Esophagus squamous epithelium (tissue), 5 donors: Measurements from ENCODE around the gene PPP1R7. TPM values are rescaled to one million over a fixed set of nuclear protein-coding genes. Genes with fewer than 3 reads are reported as not detected.

Experiments used
- DNase-seq: peaks from one replicate; lab custom pipeline; 2025; lab: John Stamatoyannopoulos, UW
- H3K27ac ChIP-seq, 4 donors: fragments of 200-600 bp; sonication (generic); one replicate each; pipeline ENCODE4 v1.5.1; 2016 to 2019; ENCODE audit warnings: mild to moderate bottlenecking in 1 of 4
- H3K27me3 ChIP-seq, 4 donors: fragments of 200-600 bp; sonication (generic); 1 replicate in 3 of 4; 2 replicates in 1 of 4; pipeline versions ENCODE4 v1.5.1 to v1.6.0; 2017 to 2021; ENCODE audit warnings: antibody characterized with exemption in 1 of 4
- H3K36me3 ChIP-seq, 3 donors: fragments of 200-600 bp; sonication (generic); one replicate each; pipeline ENCODE4 v1.5.1; 2016 to 2019
- H3K4me1 ChIP-seq, 3 donors: fragments of 200-600 bp; sonication (generic); one replicate each; pipeline ENCODE4 v1.5.1; 2017 to 2019
- H3K4me3 ChIP-seq, 4 donors: fragments of 200-600 bp; sonication (generic); 1 replicate in 3 of 4; 2 replicates in 1 of 4; pipeline ENCODE4 v1.5.1; 2016 to 2019; ENCODE audit warnings: mild to moderate bottlenecking in 2 of 4, moderate library complexity in 1 of 4
- H3K9me3 ChIP-seq, 3 donors: fragments of 200-600 bp; sonication (generic); one replicate each; pipeline ENCODE4 v1.5.1; 2016 to 2019
- CTCF ChIP-seq, 6 experiments: fragments of 450-650 bp in 4 of 6; fragments of 200-600 bp in 2 of 6; sonication (generic) in 2 of 6; IDR thresholded peaks; one replicate each; pipeline ENCODE4 v1.5.1; 2016 to 2019; ENCODE audit warnings: antibody characterized with exemption in 6 of 6, mild to moderate bottlenecking in 4 of 6, moderate library complexity in 4 of 6
- POLR2A ChIP-seq, 4 donors: fragments of 450-650 bp; IDR thresholded peaks; one replicate each; pipeline ENCODE4 v1.6.1; 2017; ENCODE audit warnings: antibody characterized with exemption in 4 of 4, mild to moderate bottlenecking in 4 of 4, moderate library complexity in 3 of 4
- WGBS, 2 donors: methylation state at CpG; one replicate each; pipeline ENCODE4 v1.1.5; 2018; 5-methylcytosine and 5-hydroxymethylcytosine counted together
- intact Hi-C: fragments of 100-400 bp; cut with DNase I; formaldehyde crosslinking; loops from one replicate; pipeline ENCODE4 v1.15.0; 2022
- total RNA-seq, 4 donors: library from RNA; depleted of rRNA; stranded (reverse); fragments of >200 nt; gene quantifications; one replicate each; pipeline ENCODE4 v1.1.0, GENCODE V29; 2016
- donor health status: DM: yes; HTN: yes; CAD: no.

PPP1R7 gene
- total RNA-seq, 4 donors from 2014 or later, result 53.5 to 108 (median 63.3) TPM

GRCh38 chr2:241182531-241183133 is 32.4 kb downstream of the PPP1R7 start:
- DNase-seq, result no peak
- H3K27me3 ChIP-seq, result peaks cover 0 to 8% (median 0%) of the 10 kb centered on the region in 4 donors
- WGBS, 2 donors, result 88 to 90% methylated on average over 19 to 21 of the region's 28 CpGs
- H3K9me3 ChIP-seq, result no peaks in the 10 kb centered on the region
- H3K27ac ChIP-seq, result no peak overlapping the region
- H3K4me1 ChIP-seq, result no peaks in the 10 kb centered on the region
- no peak for TF ChIP-seq CTCF (IDR thresholded peaks at IDR 0.05)
- TF ChIP-seq POLR2A (IDR thresholded peaks at IDR 0.05), result no peak
- intact Hi-C loops, result no loop called here
- no peak overlapping the region for H3K4me3 ChIP-seq
- peaks cover 7 to 64% (median 10%) of the 10 kb centered on the region in 3 donors for H3K36me3 ChIP-seq

GRCh38 chr2:241183221-241183620 is 33.0 kb downstream of the PPP1R7 start:
- Histone ChIP-seq H3K27ac (no peak overlapping the region), H3K9me3 (no peaks in the 10 kb centered on the region), H3K27me3 (peaks cover 0 to 14% (median 0%) of the 10 kb centered on the region in 4 donors), H3K4me3 (no peak overlapping the region), H3K36me3 (peaks cover 7 to 58% (median 10%) of the 10 kb centered on the region in 3 donors), H3K4me1 (peaks cover 0 to 4% (median 4%) of the 10 kb centered on the region in 3 donors)
- intact Hi-C loops, result no loop called here
- TF ChIP-seq CTCF (IDR thresholded peaks at IDR 0.05), result no peak
- no peak for DNase-seq
- WGBS, 2 donors, result 83 to 88% methylated on average over 9 of the region's 9 CpGs

- H3K4me3 ChIP-seq, result no peak overlapping the region
- peaks cover 0 to 9% (median 8%) of the 10 kb centered on the region in 3 donors for H3K4me1 ChIP-seq
- no peak overlapping the region for H3K27ac ChIP-seq
- intact Hi-C loops, result no loop called here
- no peak for DNase-seq
- no peaks in the 10 kb centered on the region for H3K9me3 ChIP-seq
- TF ChIP-seq POLR2A (IDR thresholded peaks at IDR 0.05) (no peak), CTCF (IDR thresholded peaks at IDR 0.05) (no peak)
- H3K27me3 ChIP-seq, result peaks cover 0 to 22% (median 0%) of the 10 kb centered on the region in 4 donors
- H3K36me3 ChIP-seq, result peaks cover 0 to 41% (median 10%) of the 10 kb centered on the region in 3 donors
- 71 to 75% methylated on average over 9 of the region's 9 CpGs for WGBS, 2 donors
Measured at GRCh38 chr2:241184901-241185300, 34.6 kb downstream of the PPP1R7 start.

- 68 to 85% methylated on average over 3 to 5 of the region's 11 CpGs for WGBS, 2 donors
- no peak for TF ChIP-seq CTCF (IDR thresholded peaks at IDR 0.05)
- no peak for TF ChIP-seq POLR2A (IDR thresholded peaks at IDR 0.05)
- H3K36me3 ChIP-seq, result peaks cover 0 to 32% (median 10%) of the 10 kb centered on the region in 3 donors
- H3K4me3 ChIP-seq, result no peak overlapping the region
- H3K27ac ChIP-seq, result no peak overlapping the region
- no peak for DNase-seq
- peaks cover 0 to 9% (median 8%) of the 10 kb centered on the region in 3 donors for H3K4me1 ChIP-seq
- H3K9me3 ChIP-seq, result no peaks in the 10 kb centered on the region
- intact Hi-C loops, result no loop called here
- H3K27me3 ChIP-seq, result peaks cover 0 to 22% (median 0%) of the 10 kb centered on the region in 4 donors
Measured at GRCh38 chr2:241185961-241186360, 35.7 kb downstream of the PPP1R7 start.

- Histone ChIP-seq H3K9me3 (no peaks in the 10 kb centered on the region), H3K27ac (no peak overlapping the region), H3K36me3 (peaks cover 0 to 19% (median 10%) of the 10 kb centered on the region in 3 donors), H3K27me3 (peaks cover 0 to 22% (median 0%) of the 10 kb centered on the region in 4 donors), H3K4me1 (peaks cover 0 to 9% (median 8%) of the 10 kb centered on the region in 3 donors), H3K4me3 (no peak overlapping the region)
- TF ChIP-seq CTCF (IDR thresholded peaks at IDR 0.05), result no peak
- no peak for TF ChIP-seq POLR2A (IDR thresholded peaks at IDR 0.05)
- DNase-seq, result no peak
- intact Hi-C loops, result no loop called here
- WGBS, 2 donors, result 46 to 64% methylated on average over 2 to 6 of the region's 14 CpGs
Measured at GRCh38 chr2:241187101-241187917, 37.0 kb downstream of the PPP1R7 start.
